Stimulated activated CD4-positive, alpha-beta T cell treated with anti-CD3 and anti-CD28 coated beads, Interleukin-1b, Interleukin-23, amount 100 ng/mL, for 1 hour (primary cell): ENCODE data around the gene DGCR2.

Source experiments
- DNase-seq, 2 donors: peaks; one replicate each; pipeline ENCODE4 v3.0.0-alpha.2; 2020; ENCODE audit warnings: low read depth in 2 of 2

DGCR2 gene

DNA sequence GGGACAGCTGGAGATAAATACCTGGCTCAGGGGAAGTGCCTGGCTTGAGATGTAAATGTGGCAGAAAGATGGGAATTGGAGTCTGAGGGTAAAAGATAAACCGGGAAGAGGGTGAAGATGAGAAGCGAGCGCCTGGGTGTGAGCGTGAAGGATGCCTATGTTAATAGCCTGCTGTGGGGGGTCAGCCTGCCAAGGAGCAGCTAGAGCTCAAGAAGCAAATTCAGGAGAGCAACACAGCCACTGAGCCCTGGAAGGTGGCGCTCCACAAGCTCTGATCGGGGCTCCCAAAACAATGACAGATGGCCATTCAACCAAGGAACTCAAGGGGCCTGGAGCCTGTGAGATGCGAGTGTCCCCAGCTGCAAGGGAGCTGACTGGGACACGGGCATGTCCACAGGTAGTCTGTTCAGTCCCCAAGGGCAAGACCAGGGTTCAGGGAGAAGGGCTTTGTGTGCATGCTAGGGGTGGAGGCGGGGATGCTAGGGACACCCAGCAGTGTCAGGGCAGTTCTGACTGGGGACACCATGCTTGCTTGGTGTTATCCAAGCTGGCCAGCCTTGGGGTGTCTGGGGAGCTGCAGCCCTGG lies 25.1 kb upstream of the DGCR2 start:
- no peak for DNase-seq

DNA sequence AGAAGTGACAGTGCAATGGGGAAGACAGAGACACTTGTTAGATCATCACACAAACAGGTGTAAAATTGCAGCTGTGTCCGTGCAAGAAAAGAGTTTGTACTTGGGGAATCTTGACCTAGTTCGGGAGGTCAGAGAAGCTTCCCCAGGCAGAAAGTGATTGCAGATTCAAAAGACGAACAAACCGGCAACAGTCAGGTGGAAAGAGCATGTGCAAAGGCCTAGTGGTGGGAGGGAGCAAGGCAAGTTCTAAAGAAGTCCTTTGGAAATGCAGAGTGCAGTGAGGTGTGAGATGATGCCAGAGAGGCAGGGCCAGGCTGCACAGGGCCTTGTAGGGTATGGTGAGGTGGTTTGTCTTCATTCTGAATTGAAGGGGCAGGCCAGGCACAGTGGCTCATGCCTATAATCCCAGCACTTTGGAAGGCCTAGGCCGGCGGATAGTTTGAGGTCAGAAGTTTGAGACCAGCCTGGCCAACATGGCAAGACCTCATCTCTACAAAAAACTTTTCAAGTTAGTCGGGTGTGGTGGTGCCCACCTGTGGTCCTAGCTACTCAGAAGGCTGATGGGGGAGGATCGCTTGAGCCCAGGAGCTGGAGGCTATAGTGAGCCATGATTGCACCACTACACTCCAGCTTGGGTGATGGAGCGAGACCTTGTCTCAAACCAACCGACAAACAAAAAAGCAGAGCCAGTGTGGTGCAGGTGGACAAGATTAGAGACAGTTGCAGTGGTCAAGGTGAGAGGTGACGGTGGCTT lies 24.2 kb upstream of the DGCR2 start:
- no peak for DNase-seq

DNA sequence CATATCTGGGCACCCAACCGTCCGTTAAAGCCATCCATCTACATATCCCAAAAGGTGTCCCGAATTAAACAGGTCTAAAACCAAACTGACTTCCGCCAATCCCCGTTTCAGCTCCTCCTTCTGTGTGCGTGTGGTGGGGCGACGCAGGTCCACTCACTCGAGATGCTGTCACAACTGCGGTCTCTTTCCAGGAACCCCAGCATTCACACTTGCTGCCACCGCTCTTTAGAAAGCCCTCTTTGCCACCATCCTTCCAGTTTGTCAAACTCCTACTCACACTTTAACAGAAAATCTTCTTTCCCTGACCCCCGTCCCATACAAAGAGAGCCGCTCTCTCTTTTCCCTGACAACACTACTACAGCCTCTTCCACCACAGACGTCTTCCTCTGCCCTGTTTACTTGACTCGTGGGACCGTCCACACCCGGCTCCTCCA lies 21.8 kb upstream of the DGCR2 start:
- DNase-seq = no peak

DNA sequence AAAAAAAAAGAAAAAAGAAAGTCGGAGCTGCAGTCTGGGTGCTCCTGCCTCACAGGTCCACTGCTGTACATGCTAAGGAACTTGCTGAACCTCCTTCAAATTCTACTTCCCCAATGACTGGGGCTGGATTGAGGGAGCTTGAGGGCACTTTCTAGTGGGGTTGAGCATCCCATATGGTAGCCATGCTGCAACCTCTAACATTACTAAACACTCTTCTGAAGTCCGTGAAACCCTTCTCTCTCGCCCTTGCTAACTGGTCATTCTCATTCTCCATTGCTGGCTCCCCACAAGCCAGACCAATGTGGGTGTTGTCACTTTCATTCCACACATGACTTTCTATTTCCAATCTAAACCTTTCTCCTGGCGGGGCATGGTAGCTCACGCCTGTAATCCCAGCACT lies 21.0 kb upstream of the DGCR2 start:
- no peak for DNase-seq

GRCh38 chr22:19142394-19142793 lies 20.2 kb upstream of the DGCR2 start:
- DNase-seq = no peak

DNA sequence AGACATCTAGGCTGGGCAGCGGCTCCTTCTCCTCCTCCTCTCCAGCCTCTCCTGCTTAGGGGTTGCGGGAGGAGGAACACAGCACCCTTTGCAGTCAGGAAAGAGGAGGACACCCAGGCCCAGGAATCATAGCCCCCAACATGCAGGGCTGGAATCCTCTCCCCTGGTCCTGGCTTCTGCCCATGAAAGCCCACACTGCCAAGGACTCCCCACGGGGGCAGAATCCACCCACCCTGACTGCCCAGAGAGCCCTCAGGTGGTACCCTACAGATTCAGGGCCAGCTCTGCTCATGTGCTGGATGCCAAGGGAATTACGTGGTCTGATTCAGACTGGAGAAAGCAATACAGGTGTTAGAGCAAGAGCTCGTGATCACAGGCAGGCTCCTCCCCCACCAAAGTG lies 17.8 kb upstream of the DGCR2 start:
- DNase-seq = no peak

DNA sequence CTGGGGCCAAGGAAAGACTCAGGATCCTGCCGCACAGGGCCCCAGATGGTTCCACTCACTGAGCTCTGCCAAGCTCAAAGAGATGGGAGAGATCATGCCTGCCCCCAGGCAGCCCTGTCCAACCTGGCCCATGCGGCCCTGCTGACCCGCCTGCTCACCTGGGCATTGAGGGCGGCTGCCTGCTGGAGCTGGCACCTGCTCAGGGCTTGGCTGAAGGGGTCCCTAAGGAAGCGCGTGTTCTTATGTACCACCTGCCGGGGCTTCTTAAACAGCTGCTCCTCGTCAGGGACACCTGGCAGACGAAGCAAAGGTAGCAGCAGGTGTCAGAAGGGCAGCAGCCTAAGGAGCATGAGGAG lies 16.8 kb upstream of the DGCR2 start:
- no peak for DNase-seq

DNA sequence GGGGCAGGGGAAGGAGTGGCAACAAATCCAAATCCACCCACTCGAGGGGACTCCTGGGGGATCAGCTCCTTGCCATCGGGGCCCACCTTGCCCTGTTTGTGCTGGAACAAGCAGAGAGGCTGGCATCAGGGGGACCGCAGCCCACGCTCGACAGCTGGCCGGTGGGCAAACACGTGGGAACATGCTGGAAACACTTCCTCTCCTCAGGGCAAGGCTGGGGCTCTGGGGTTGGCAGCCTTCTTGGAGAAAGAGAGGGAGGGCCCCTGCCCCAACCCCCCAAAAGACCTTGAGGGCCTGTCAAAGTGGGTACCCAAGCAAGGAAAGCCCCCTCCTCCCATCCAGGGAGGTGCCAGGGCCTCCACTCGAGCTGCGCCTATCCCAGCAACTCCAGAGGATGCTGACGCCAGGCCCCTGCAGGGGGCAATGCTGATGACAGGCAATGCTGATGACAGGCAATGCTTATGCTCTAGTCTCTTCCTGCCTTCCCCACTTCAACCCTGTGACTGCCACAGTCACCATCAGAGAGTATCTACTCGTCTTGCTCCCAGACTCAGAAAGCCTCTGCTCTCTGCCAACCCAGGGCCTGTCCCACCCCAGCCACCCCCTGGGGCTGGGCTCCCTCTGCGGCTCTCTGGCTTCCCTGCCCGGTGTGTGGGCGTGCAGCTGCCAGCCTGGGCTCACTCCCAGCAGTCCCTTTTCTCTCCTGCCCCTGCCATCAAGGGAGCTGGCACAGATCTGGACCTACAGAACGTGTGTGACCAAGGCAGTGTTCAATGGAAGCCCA lies 16.2 kb upstream of the DGCR2 start:
- DNase-seq = no peak

GRCh38 chr22:19137384-19138216 lies 15.4 kb upstream of the DGCR2 start:
- DNase-seq = no peak

DNA sequence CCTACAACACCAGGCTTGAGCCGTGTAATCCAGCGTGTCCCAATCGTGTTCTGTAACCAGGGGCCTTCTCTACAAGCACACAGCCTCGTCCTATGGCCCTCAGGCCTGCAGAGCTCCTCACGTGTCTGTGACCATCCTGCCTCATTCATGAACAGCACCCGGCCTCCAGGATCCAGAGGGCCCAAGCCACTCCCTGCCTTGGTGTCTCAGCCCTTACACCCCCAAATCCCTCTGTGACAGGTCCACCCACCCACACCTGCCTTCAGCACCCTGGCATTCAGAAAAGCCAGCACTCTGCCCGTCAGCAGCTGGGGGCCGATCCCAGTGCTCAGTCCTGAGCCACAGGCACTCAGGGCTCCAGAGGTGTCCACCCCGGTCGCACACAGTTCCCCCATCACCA lies 14.7 kb upstream of the DGCR2 start:
- no peak for DNase-seq

- no peak for DNase-seq
Observed at GRCh38 chr22:19134874-19135273, 12.7 kb upstream of the DGCR2 start.

- no peak for DNase-seq
Observed at GRCh38 chr22:19134176-19134831, 12.1 kb upstream of the DGCR2 start.

- DNase-seq = no peak
Observed at GRCh38 chr22:19133561-19133960, 11.3 kb upstream of the DGCR2 start.

DNA sequence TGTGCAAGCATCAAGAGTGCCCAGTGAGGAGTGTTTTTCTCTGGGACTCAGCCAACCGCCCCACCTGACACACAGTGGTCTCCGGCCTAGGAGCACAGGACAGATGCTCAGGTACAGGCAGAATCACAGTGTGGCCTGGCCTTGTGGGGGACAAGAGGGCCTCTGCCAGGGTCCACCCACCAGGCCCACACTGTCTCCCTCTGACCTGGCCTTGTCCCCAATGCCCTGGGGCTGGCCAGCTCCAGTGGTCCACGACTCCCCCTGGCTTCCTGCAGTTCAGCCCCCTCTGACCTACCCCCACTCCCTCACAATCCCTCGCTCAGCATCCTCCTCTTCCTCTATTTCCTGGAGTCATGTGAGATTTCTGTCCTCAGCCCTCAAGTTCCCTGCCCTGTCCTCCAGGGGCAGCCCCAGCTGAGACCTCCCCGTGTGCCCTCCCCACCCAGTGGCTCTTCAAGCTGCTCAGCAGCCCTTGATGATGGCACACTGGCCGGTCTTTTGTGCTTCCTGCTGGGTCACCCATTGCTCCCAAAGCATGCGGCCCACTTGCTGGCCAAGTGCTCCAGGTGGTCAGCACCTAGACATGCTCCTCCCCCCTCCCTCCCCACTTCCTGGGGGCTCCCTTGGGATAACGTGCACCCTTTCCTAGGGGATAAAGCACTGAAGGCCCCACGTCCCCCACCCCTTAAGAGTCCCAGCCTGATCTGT lies 10.6 kb upstream of the DGCR2 start:
- no peak for DNase-seq

- DNase-seq = no peak
Observed at GRCh38 chr22:19132153-19132552, 9.9 kb upstream of the DGCR2 start.

- DNase-seq = no peak
Observed at GRCh38 chr22:19131685-19132015, 9.4 kb upstream of the DGCR2 start.

- DNase-seq = no peak
Observed at GRCh38 chr22:19130959-19131684, 8.9 kb upstream of the DGCR2 start, which contains the start of gene TSSK2. TSSK2 (plus strand) TSS chr22:19131308; CDS start chr22:19131400, 92 bp downstream.

DNA sequence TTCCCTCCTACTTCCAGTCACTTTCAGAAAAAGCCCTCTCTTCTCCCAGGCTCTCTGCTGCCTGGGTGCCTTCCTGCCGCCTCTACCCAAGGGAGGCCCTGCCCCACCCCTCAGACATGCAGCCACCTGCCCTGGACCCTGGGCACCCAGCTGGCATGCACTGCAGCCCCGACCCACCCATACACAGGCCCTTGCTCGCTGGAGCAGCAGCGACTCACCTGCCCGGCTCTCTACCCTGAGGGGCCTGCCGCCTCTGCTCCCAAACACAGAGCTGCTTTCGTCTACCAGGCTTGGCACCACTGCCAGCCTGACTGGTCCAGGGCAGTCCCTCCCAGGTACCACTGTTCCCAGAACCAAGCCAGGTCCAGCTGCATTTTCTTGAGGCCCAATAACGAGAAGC lies 7.7 kb upstream of the DGCR2 start:
- no peak for DNase-seq

- DNase-seq = no peak
Observed at GRCh38 chr22:19128946-19129727, 6.9 kb upstream of the DGCR2 start.

DNA sequence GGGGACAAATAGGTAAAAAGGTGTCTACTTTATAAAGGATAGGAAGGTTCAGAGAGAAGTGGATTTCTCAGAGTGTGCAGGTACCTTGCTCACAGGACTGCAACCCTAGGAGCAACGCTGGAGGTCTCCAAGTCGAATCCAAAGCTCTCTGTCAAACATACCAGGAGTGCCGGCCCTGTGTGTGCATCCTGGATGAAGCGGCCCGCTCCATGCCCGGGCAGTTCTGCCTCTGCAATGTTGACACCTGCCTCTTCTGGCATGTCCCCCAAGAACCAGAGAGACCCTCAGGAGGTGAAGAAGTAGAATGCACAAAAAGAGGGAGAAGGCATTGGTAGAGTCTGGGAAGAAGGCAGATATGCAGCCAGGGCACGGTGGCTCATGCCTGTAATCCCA lies 5.8 kb upstream of the DGCR2 start:
- DNase-seq = no peak
